ENCODE measurements around the gene DYNC1I1. TPM values are rescaled to one million over a fixed set of nuclear protein-coding genes. Genes with fewer than 3 reads are reported as not detected.

DYNC1I1 gene
- total RNA-seq, 4 donors from 2014 or later: 1.9 to 6.7 (median 5.8) TPM

DNA sequence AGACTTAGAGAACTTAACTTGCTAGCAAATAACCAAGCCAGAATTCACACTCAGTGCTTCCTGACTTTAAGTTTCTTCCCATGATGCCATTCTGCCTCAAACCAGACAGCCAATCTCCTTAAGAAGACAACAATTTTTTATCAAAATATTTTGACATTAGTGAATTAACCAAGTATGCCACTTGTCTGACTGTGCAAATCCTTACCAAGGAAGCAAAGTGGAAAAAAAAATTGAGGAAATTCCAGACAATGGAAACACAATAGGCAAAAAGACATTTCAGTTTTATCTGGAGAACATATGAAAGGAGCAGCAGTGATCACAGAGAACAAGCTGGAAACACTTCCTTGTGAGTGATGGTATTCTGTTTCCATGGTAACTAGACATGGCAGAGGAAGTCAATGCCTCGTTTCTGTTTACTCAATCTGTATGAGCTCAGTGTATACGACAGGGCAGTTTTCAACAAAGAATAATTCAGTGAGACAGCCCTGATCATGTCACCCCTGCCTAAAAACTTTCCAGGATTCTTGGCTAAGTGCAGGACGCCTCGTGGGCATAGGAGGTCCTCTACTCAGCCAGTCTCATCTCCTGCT is 114.2 kb downstream of the DYNC1I1 start:
- H3K27me3 ChIP-seq: no peaks in the 10 kb centered on the region
- 42% methylated on average over 4 of the region's 4 CpGs for WGBS
- no peaks in the 10 kb centered on the region for H3K9me3 ChIP-seq
- H3K4me1 ChIP-seq: no peaks in the 10 kb centered on the region
- H3K4me3 ChIP-seq: no peak overlapping the region
- H3K36me3 ChIP-seq: no peaks in the 10 kb centered on the region
- DNase-seq (ENCODE audit: low spot score in 2 of 2): no peak
- no peak overlapping the region for H3K27ac ChIP-seq
- TF ChIP-seq, protein P1, sequence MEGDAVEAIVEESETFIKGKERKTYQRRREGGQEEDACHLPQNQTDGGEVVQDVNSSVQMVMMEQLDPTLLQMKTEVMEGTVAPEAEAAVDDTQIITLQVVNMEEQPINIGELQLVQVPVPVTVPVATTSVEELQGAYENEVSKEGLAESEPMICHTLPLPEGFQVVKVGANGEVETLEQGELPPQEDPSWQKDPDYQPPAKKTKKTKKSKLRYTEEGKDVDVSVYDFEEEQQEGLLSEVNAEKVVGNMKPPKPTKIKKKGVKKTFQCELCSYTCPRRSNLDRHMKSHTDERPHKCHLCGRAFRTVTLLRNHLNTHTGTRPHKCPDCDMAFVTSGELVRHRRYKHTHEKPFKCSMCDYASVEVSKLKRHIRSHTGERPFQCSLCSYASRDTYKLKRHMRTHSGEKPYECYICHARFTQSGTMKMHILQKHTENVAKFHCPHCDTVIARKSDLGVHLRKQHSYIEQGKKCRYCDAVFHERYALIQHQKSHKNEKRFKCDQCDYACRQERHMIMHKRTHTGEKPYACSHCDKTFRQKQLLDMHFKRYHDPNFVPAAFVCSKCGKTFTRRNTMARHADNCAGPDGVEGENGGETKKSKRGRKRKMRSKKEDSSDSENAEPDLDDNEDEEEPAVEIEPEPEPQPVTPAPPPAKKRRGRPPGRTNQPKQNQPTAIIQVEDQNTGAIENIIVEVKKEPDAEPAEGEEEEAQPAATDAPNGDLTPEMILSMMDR (IDR thresholded peaks at IDR 0.05): no peak
- no peak for TF ChIP-seq EP300 (IDR thresholded peaks at IDR 0.05)
- TF ChIP-seq POLR2AphosphoS5 (IDR thresholded peaks at IDR 0.05): no peak
- no peak for TF ChIP-seq POLR2A (IDR thresholded peaks at IDR 0.05)

DNA sequence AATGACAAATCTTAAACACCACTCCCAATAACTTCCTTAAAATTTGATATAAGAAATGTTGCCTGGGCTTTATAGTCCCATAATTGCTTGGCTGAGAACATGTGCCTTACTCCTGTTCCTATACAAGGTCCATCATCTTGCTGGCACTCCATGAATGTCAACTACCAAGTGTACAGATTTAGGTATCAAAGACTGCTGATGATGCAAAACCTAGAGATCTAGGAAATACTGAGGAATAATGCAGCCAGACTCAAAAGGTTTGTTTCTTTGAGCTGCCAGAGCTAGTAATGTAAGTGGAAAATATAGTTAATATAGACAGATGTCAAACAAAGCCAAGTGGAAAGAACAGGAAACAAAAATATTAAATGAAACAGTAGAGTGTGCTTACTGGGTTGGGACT is 121.1 kb downstream of the DYNC1I1 start:
- TF ChIP-seq, protein P1 (IDR thresholded peaks at IDR 0.05): no peak
- TF ChIP-seq EP300 (IDR thresholded peaks at IDR 0.05): no peak
- no peak for TF ChIP-seq POLR2A (IDR thresholded peaks at IDR 0.05)
- no peak for TF ChIP-seq POLR2AphosphoS5 (IDR thresholded peaks at IDR 0.05)

DNA sequence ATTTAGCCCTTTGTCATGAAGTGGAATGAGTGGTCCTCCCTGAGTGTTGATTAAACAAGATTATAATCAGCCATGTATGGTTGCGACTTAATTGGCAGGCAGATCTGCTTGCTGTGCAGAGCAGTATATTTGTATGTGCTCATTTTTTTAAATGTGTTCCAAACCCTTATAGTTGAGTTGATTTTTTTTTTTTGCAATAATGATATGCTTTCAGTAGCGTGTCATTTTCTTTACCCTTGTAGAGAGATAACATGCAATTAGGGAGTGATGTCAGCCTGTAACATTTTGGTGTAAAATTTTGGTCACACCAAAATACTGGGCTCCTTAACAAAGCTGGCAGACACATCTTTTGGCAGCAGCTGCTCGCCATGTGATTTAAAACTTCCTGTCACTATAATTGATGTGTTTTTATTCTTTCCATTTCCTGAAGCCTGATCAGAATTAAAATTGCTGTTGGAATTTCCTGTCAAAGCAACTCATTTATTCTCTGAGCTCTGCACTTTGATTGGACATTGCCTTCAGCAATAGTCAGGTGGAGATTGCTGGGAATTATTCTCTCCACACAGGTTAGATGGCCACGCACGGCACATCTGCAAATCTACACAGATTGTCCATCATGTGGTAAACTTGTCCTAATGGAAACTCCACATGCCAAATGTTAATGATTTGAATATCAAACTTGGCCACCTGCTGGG is 125.3 kb downstream of the DYNC1I1 start:
- Histone ChIP-seq H3K27ac (no peak overlapping the region), H3K9me3 (no peaks in the 10 kb centered on the region), H3K4me1 (peaks cover 5% of the 10 kb centered on the region), H3K27me3 (no peaks in the 10 kb centered on the region), H3K36me3 (no peaks in the 10 kb centered on the region), H3K4me3 (no peak overlapping the region)
- TF ChIP-seq, protein P1 (IDR thresholded peaks at IDR 0.05): no peak
- TF ChIP-seq POLR2AphosphoS5 (IDR thresholded peaks at IDR 0.05): no peak
- TF ChIP-seq EP300 (IDR thresholded peaks at IDR 0.05): no peak
- no peak for TF ChIP-seq POLR2A (IDR thresholded peaks at IDR 0.05)
- WGBS: 18% methylated on average over 5 of the region's 5 CpGs
- DNase-seq (ENCODE audit: low spot score in 2 of 2): no peak

More for the DNA sequence above, 121.1 kb downstream of the DYNC1I1 start:
- H3K4me1 ChIP-seq: peaks cover 5% of the 10 kb centered on the region
- no peaks in the 10 kb centered on the region for H3K9me3 ChIP-seq
- H3K4me3 ChIP-seq: no peak overlapping the region
- no peaks in the 10 kb centered on the region for H3K27me3 ChIP-seq
- no peak for DNase-seq (ENCODE audit: low spot score in 2 of 2)
- H3K27ac ChIP-seq: no peak overlapping the region
- H3K36me3 ChIP-seq: no peaks in the 10 kb centered on the region

DNA sequence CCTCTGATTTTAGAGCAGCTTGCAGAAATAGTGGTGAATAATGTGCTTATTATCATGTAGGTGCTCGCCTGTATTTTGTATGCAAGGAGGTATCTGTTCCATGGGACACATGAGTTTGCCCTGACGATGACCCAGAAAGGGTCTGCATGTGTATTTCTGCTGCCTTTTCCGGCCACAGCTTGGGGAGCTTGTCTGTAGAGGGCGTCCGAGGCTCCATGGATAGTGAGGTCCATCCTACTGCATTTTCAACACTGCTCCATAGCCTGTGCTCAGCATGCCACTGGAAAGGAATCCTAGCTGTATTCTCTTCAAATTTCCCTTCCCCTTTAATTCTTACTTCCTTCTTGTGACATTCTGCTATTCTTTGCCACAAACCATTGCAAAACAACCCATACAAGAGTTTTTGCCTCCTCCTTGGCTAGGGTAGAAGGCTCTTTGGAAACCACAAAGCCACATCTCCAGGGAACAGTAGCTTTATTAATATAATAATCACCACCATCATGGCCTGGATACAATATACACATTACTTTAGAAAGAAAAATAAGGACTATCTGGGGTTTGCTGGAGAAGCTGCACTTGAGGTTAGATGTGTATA is 127.7 kb downstream of the DYNC1I1 start:
- 63% methylated on average over 5 of the region's 5 CpGs for WGBS
- Histone ChIP-seq H3K36me3 (no peaks in the 10 kb centered on the region), H3K4me1 (peaks cover 5% of the 10 kb centered on the region), H3K4me3 (no peak overlapping the region), H3K9me3 (no peaks in the 10 kb centered on the region), H3K27ac (no peak overlapping the region), H3K27me3 (no peaks in the 10 kb centered on the region)
- no peak for DNase-seq (ENCODE audit: low spot score in 2 of 2)
- TF ChIP-seq, protein P1 (IDR thresholded peaks at IDR 0.05): no peak
- TF ChIP-seq POLR2A (IDR thresholded peaks at IDR 0.05): no peak

DNA sequence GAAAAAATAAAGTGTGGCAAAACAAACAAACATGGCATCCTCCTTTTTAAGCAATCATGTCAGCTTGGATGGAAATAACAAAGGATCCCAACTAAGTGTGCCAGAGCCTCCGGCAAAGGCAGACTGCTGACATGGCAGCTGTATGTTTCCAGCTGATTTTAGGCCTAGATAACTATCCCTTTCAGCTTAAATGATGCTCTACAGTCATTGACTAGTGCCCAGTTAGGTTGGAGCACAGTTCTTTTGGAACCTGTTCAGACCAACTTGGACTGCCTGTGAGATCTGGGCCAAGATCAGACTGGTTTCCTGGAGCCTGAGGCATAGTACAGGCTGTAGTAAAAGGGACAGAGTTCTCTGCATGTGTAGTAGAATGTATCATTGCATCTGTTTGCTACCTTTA is 128.7 kb downstream of the DYNC1I1 start:
- no peak for DNase-seq (ENCODE audit: low spot score in 2 of 2)
- Histone ChIP-seq H3K4me3 (no peak overlapping the region), H3K4me1 (peaks cover 5% of the 10 kb centered on the region), H3K27ac (no peak overlapping the region), H3K27me3 (no peaks in the 10 kb centered on the region), H3K9me3 (no peaks in the 10 kb centered on the region), H3K36me3 (no peaks in the 10 kb centered on the region)
- TF ChIP-seq POLR2A (IDR thresholded peaks at IDR 0.05) (no peak), POLR2AphosphoS5 (IDR thresholded peaks at IDR 0.05) (no peak), EP300 (IDR thresholded peaks at IDR 0.05) (no peak)
- TF ChIP-seq, protein P1 (IDR thresholded peaks at IDR 0.05): no peak
- WGBS: 44% methylated on average over 1 of the region's 1 CpG

All from suprapubic skin (tissue), 4 donors.